GM19452 (cell line): ENCODE results near the gene EEF1AKMT1.

Source experiments
- ATAC-seq: cut with Tn5 transposase; IDR thresholded peaks from one replicate; pipeline ENCODE4 v1.9.1; 2021; ENCODE audit not compliant: unreplicated experiment

EEF1AKMT1 gene

GRCh38 chr13:20720499-20720898 is 53.3 kb downstream of the EEF1AKMT1 start:
- no peak for ATAC-seq

- ATAC-seq = no peak
Observed at GRCh38 chr13:20719783-20720182, 54.0 kb downstream of the EEF1AKMT1 start.

- ATAC-seq = no peak
Observed at GRCh38 chr13:20718958-20719566, 54.7 kb downstream of the EEF1AKMT1 start.

GRCh38 chr13:20717581-20718542 is 55.9 kb downstream of the EEF1AKMT1 start:
- ATAC-seq = no peak

- no peak for ATAC-seq
Observed at GRCh38 chr13:20716951-20717350, 56.8 kb downstream of the EEF1AKMT1 start.

- ATAC-seq = no peak
Observed at GRCh38 chr13:20715330-20715712, 58.4 kb downstream of the EEF1AKMT1 start.

- ATAC-seq = no peak
Observed at GRCh38 chr13:20714563-20715329, 59.0 kb downstream of the EEF1AKMT1 start.

GRCh38 chr13:20714161-20714560 is 59.6 kb downstream of the EEF1AKMT1 start:
- ATAC-seq = no peak

- ATAC-seq = no peak
Observed at GRCh38 chr13:20713751-20714150, 60.0 kb downstream of the EEF1AKMT1 start.

GRCh38 chr13:20713014-20713376 is 60.8 kb downstream of the EEF1AKMT1 start:
- no peak for ATAC-seq

GRCh38 chr13:20711301-20712044 is 62.3 kb downstream of the EEF1AKMT1 start:
- ATAC-seq = no peak

- ATAC-seq = no peak
Observed at GRCh38 chr13:20709782-20710181, 64.0 kb downstream of the EEF1AKMT1 start.

GRCh38 chr13:20709369-20709768 is 64.4 kb downstream of the EEF1AKMT1 start:
- ATAC-seq = no peak

GRCh38 chr13:20708216-20708615 is 65.5 kb downstream of the EEF1AKMT1 start:
- no peak for ATAC-seq

- ATAC-seq = no peak
Observed at GRCh38 chr13:20706661-20707060, 67.1 kb downstream of the EEF1AKMT1 start.

GRCh38 chr13:20704459-20705069 is 69.2 kb downstream of the EEF1AKMT1 start:
- ATAC-seq = no peak

- ATAC-seq = peak; percentile 92
Observed at GRCh38 chr13:20703780-20704458, 69.8 kb downstream of the EEF1AKMT1 start.

GRCh38 chr13:20702915-20703779 is 70.6 kb downstream of the EEF1AKMT1 start, which contains the start of gene IL17D:
IL17D (plus strand) TSS chr13:20703699; CDS start chr13:20704002, 303 bp downstream.
- ATAC-seq = peak; percentile 20

GRCh38 chr13:20702530-20702914 is 71.2 kb downstream of the EEF1AKMT1 start:
- no peak for ATAC-seq
